ENCODE measurements around the gene METTL25.

GRCh38 chr12:82458101-82458500, 99.8 kb downstream of the METTL25 start:
- TF ChIP-seq CTCF (IDR thresholded peaks at IDR 0.05) (no peak), POLR2A (IDR thresholded peaks at IDR 0.05) (no peak), EP300 (IDR thresholded peaks at IDR 0.05) (no peak)

All from tibial nerve (tissue), 4 donors.